Hepatocyte (in vitro differentiated cells): ENCODE results near the gene ATXN10.

Experiments used
- EZH2 ChIP-seq: fragments of 200-600 bp; sonication (generic); IDR thresholded peaks from 2 replicates; pipeline ENCODE4 v1.6.1; 2016; ENCODE audit warnings: antibody characterized with exemption, mild to moderate bottlenecking, borderline replicate concordance
- EZH2phosphoT487 ChIP-seq: fragments of 200-600 bp; sonication (generic); IDR thresholded peaks from one replicate; pipeline ENCODE4 v1.6.1; 2018; ENCODE audit warnings: antibody characterized with exemption, mild to moderate bottlenecking, low read depth, moderate library complexity; ENCODE audit not compliant: unreplicated experiment, severe bottlenecking
- TF ChIP-seq, protein P1 (sequence below): fragments of 200-600 bp; sonication (generic); IDR thresholded peaks from 2 replicates; pipeline ENCODE4 v1.5.1; 2016; ENCODE audit warnings: antibody characterized with exemption, mild to moderate bottlenecking; ENCODE audit not compliant: poor library complexity

DNA sequence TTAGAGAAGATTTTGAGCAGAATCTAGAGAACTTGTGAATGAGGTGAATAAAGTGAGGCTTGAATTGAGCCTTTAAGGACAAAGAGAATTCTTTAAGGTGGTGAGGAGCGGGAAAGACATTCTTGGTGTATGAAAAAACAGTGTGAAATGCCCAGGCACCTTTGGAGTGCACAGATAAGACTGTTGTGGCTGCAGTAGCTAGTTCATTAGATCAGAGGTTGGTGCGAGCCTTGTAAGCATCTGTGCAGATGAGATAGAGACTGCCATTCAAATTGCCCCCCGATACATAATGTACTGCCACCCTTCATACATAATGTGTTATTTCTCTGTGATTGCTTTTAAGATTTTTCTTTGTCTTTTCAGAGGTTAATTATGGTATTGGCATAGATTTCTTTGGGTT lies 31.3 kb downstream of the ATXN10 start:
- TF ChIP-seq, protein P1, sequence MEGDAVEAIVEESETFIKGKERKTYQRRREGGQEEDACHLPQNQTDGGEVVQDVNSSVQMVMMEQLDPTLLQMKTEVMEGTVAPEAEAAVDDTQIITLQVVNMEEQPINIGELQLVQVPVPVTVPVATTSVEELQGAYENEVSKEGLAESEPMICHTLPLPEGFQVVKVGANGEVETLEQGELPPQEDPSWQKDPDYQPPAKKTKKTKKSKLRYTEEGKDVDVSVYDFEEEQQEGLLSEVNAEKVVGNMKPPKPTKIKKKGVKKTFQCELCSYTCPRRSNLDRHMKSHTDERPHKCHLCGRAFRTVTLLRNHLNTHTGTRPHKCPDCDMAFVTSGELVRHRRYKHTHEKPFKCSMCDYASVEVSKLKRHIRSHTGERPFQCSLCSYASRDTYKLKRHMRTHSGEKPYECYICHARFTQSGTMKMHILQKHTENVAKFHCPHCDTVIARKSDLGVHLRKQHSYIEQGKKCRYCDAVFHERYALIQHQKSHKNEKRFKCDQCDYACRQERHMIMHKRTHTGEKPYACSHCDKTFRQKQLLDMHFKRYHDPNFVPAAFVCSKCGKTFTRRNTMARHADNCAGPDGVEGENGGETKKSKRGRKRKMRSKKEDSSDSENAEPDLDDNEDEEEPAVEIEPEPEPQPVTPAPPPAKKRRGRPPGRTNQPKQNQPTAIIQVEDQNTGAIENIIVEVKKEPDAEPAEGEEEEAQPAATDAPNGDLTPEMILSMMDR = no peak
- no peak for TF ChIP-seq EZH2phosphoT487
- TF ChIP-seq EZH2 = no peak
